ENCODE measurements around the gene PCOLCE2. TPM values are rescaled to one million over a fixed set of nuclear protein-coding genes. Genes with fewer than 3 reads are reported as not detected.

Gene PCOLCE2
- total RNA-seq, 1 experiment from 2014 or later: 4.4 TPM

- intact Hi-C loops (cut with micrococcal nuclease): no loop called here
- Histone ChIP-seq H2AFZ (ENCODE audit: low read depth, low read length, poor library complexity, severe bottlenecking) (no peak overlapping the region), H3K79me2 (ENCODE audit: insufficient read depth, low read length) (no peaks in the 10 kb centered on the region), H3K4me3 (replicated peaks in 1 of 2; ENCODE audit: low read depth in 1 of 2, low read length in 2 of 2) (no peak overlapping the region), H3K4me1 (ENCODE audit: control insufficient read depth in 1 of 2, insufficient read depth in 2 of 2, low read length in 2 of 2) (no peaks in the 10 kb centered on the region), H3K36me3 (ENCODE audit: control insufficient read depth in 1 of 2, insufficient read depth in 2 of 2, low read length in 2 of 2) (no peaks in the 10 kb centered on the region), H3K9ac (ENCODE audit: low read length) (no peak overlapping the region), H3K27ac (ENCODE audit: low read depth, low read length) (no peak overlapping the region), H3K9me3 (ENCODE audit: control insufficient read depth in 1 of 2, insufficient read depth in 1 of 2, low read depth in 1 of 2, low read length in 2 of 2) (no peaks in the 10 kb centered on the region), H3K9me2 (ENCODE audit: insufficient read depth) (no peaks in the 10 kb centered on the region), H4K20me1 (ENCODE audit: insufficient read depth) (no peaks in the 10 kb centered on the region), H3K27me3 (ENCODE audit: insufficient read depth, low read length) (no peaks in the 10 kb centered on the region), H3K4me2 (ENCODE audit: low read length) (no peak overlapping the region)
- no TSS peak for BruUV-seq (replicated peaks)
- DNase-seq (ENCODE audit: low read depth, low spot score): no peak
- TF ChIP-seq POLR2A (IDR thresholded peaks at IDR 0.05; ENCODE audit: borderline replicate concordance, extremely low read depth, insufficient read depth, insufficient read length) (no peak), RAD21 (IDR thresholded peaks at IDR 0.05; ENCODE audit: low read depth) (no peak)
- ChIA-PET RAD21 (ENCODE audit: low non-redundant PET in 1 of 2, low total read pairs in 2 of 2, uncharacterized antibody in 2 of 2, unreplicated experiment in 2 of 2) (no interaction called here), POLR2A (no interaction called here), CTCF (no interaction called here)
- no peak for ATAC-seq
Observed at GRCh38 chr3:142785996-142786395, 102.9 kb downstream of the PCOLCE2 start.

GRCh38 chr3:142784228-142784627 lies 104.7 kb downstream of the PCOLCE2 start:
- no peak for TF ChIP-seq FOSL1 (IDR thresholded peaks at IDR 0.05; ENCODE audit: low read depth)
- TF ChIP-seq EGR1 (IDR thresholded peaks at IDR 0.05; ENCODE audit: low read depth): no peak
- no peak for TF ChIP-seq RAD21 (IDR thresholded peaks at IDR 0.05; ENCODE audit: low read depth)
- no peak for TF ChIP-seq MAX (IDR thresholded peaks at IDR 0.05)
- TF ChIP-seq JUND (IDR thresholded peaks at IDR 0.05): no peak
- no peak for TF ChIP-seq SIN3A (IDR thresholded peaks at IDR 0.05; ENCODE audit: low read depth)
- no peak for TF ChIP-seq TCF7L2 (IDR thresholded peaks at IDR 0.05; ENCODE audit: borderline replicate concordance, extremely low read depth, insufficient read depth, insufficient read length)
- no peaks in the 10 kb centered on the region for H3K4me1 ChIP-seq (ENCODE audit: control insufficient read depth in 1 of 2, insufficient read depth in 2 of 2, low read length in 2 of 2)
- H3K36me3 ChIP-seq (ENCODE audit: control insufficient read depth in 1 of 2, insufficient read depth in 2 of 2, low read length in 2 of 2): no peaks in the 10 kb centered on the region
- DNase-seq (ENCODE audit: low read depth, low spot score): no peak
- RAD21 ChIA-PET (ENCODE audit: low non-redundant PET in 1 of 2, low total read pairs in 2 of 2, uncharacterized antibody in 2 of 2, unreplicated experiment in 2 of 2): no interaction called here
- POLR2A ChIA-PET: no interaction called here
- H3K9me3 ChIP-seq (ENCODE audit: control insufficient read depth in 1 of 2, insufficient read depth in 1 of 2, low read depth in 1 of 2, low read length in 2 of 2): no peaks in the 10 kb centered on the region
- intact Hi-C loops (cut with micrococcal nuclease): no loop called here
- ATAC-seq: no peak
- H3K79me2 ChIP-seq (ENCODE audit: insufficient read depth, low read length): no peaks in the 10 kb centered on the region
- H4K20me1 ChIP-seq (ENCODE audit: insufficient read depth): no peaks in the 10 kb centered on the region
- CTCF ChIA-PET: no interaction called here
- no peaks in the 10 kb centered on the region for H3K9me2 ChIP-seq (ENCODE audit: insufficient read depth)
- H3K27me3 ChIP-seq (ENCODE audit: insufficient read depth, low read length): no peaks in the 10 kb centered on the region
- no peak overlapping the region for H3K4me3 ChIP-seq (replicated peaks in 1 of 2; ENCODE audit: low read depth in 1 of 2, low read length in 2 of 2)
- H3K27ac ChIP-seq (ENCODE audit: low read depth, low read length): no peak overlapping the region
- BruUV-seq (replicated peaks): no TSS peak
- no peak overlapping the region for H2AFZ ChIP-seq (ENCODE audit: low read depth, low read length, poor library complexity, severe bottlenecking)
- no peak overlapping the region for H3K9ac ChIP-seq (ENCODE audit: low read length)
- H3K4me2 ChIP-seq (ENCODE audit: low read length): no peak overlapping the region

Measured in HCT116 (cell line).